PC-3 (cell line): Measurements from ENCODE around the gene SLC9A3. TPM values are rescaled to one million over a fixed set of nuclear protein-coding genes. Genes with fewer than 3 reads are reported as not detected.

Experiments
- ATAC-seq: fragments of 200-7000 bp; cut with Tn5 transposase; 2 replicates; pipeline ENCODE4 v1.9.1; 2020; ENCODE audit warnings: mild to moderate bottlenecking, moderate library complexity
- BruUV-seq: library from RNA; stranded (reverse); fragments of 400-500 nt; replicated peaks from 2 replicates; lab custom pipeline; 2021; lab: Mats Ljungman, UMichigan
- CTCF ChIA-PET: fragments of 300-600 bp; sonication (Branson Sonifier 250); formaldehyde crosslinking; loops from one replicate; lab custom pipeline; 2022; ENCODE audit warnings: antibody characterized with exemption; lab: Charles Lee
- POLR2A ChIA-PET: fragments of 300-600 bp; sonication (Branson Sonifier 250); formaldehyde crosslinking; loops from one replicate; lab custom pipeline; 2022; ENCODE audit warnings: antibody characterized with exemption; ENCODE audit not compliant: unreplicated experiment; lab: Charles Lee
- DNase-seq: peaks from one replicate; pipeline ENCODE4 v3.0.0-alpha.2; 2015
- H2AFZ ChIP-seq: fragments of 300-600 bp; sonication (generic); 2 replicates; pipeline ENCODE4 v1.6.0; 2016; ENCODE audit warnings: antibody characterized with exemption, low read length
- H3F3A ChIP-seq: fragments of 300-600 bp; sonication (generic); one replicate; pipeline ENCODE4 v1.6.0; 2017; ENCODE audit warnings: antibody characterized with exemption, low read length, control low read depth, mild to moderate bottlenecking; ENCODE audit not compliant: unreplicated experiment
- H3K27ac ChIP-seq: fragments of 300-600 bp; sonication (generic); 2 replicates; pipeline ENCODE4 v1.5.1; 2016; ENCODE audit warnings: mild to moderate bottlenecking, low read length
- H3K27me3 ChIP-seq: fragments of 300-600 bp; sonication (generic); 2 replicates; pipeline ENCODE4 v1.6.1; 2016; ENCODE audit warnings: low read length, mixed read lengths
- H3K36me3 ChIP-seq: fragments of 300-600 bp; sonication (generic); 2 replicates; pipeline ENCODE4 v1.6.1; 2016; ENCODE audit warnings: low read depth, mixed run types, low read length, mixed read lengths
- H3K4me1 ChIP-seq: fragments of 300-600 bp; sonication (generic); 2 replicates; pipeline ENCODE4 v1.5.1; 2016; ENCODE audit warnings: low read length; ENCODE audit not compliant: insufficient read depth
- H3K4me2 ChIP-seq: fragments of 300-600 bp; sonication (generic); 2 replicates; pipeline ENCODE4 v1.6.0; 2016; ENCODE audit warnings: low read length
- H3K4me3 ChIP-seq: fragments of 300-600 bp; sonication (generic); 2 replicates; pipeline ENCODE4 v1.5.1; 2016; ENCODE audit warnings: mild to moderate bottlenecking, low read length, mixed read lengths
- H3K79me2 ChIP-seq: fragments of 300-600 bp; sonication (generic); 2 replicates; pipeline ENCODE4 v1.6.1; 2017; ENCODE audit warnings: low read length, mixed read lengths
- H3K9ac ChIP-seq: fragments of 300-600 bp; sonication (generic); 2 replicates; pipeline ENCODE4 v1.6.0; 2016; ENCODE audit warnings: mild to moderate bottlenecking, low read length
- H3K9me2 ChIP-seq: fragments of 300-600 bp; sonication (generic); replicated peaks from 2 replicates; pipeline ENCODE4 v1.6.1; 2016; ENCODE audit warnings: mixed run types, low read length, mixed read lengths
- H3K9me3 ChIP-seq: fragments of 300-600 bp; sonication (generic); 2 replicates; pipeline ENCODE4 v1.6.1; 2016; ENCODE audit warnings: low read length, mixed read lengths
- H4K20me1 ChIP-seq: fragments of 300-600 bp; sonication (generic); 2 replicates; pipeline ENCODE4 v1.6.1; 2016; ENCODE audit warnings: low read length, mixed read lengths
- EZH2 ChIP-seq: fragments of 300-600 bp; sonication (generic); IDR thresholded peaks from one replicate; pipeline ENCODE4 v1.6.1; 2017; ENCODE audit warnings: antibody characterized with exemption, mild to moderate bottlenecking, low read length; ENCODE audit not compliant: unreplicated experiment
- EZH2phosphoT487 ChIP-seq: fragments of 300-600 bp; sonication (generic); IDR thresholded peaks from 2 replicates; pipeline ENCODE4 v1.6.1; 2018; ENCODE audit warnings: mild to moderate bottlenecking, antibody characterized with exemption, low read length, borderline replicate concordance
- intact Hi-C: fragments of 100-400 bp; cut with micrococcal nuclease; formaldehyde crosslinking; loops from 2 replicates; pipeline ENCODE4 v1.9.0; 2023
- total RNA-seq: library from RNA; depleted of rRNA; stranded (reverse); fragments of >200 nt; gene quantifications from 2 replicates; pipeline ENCODE4 v1.2.3, GENCODE V29; 2014
- TF ChIP-seq, protein P1 (sequence below): fragments of 300-600 bp; sonication (generic); conservative IDR thresholded peaks from 2 replicates; pipeline ENCODE4 v1.5.1; 2017; ENCODE audit warnings: antibody characterized with exemption, low read depth, mild to moderate bottlenecking, low read length

The SLC9A3 gene
- total RNA-seq, 1 experiment from 2014 or later, result 4.9 TPM

DNA sequence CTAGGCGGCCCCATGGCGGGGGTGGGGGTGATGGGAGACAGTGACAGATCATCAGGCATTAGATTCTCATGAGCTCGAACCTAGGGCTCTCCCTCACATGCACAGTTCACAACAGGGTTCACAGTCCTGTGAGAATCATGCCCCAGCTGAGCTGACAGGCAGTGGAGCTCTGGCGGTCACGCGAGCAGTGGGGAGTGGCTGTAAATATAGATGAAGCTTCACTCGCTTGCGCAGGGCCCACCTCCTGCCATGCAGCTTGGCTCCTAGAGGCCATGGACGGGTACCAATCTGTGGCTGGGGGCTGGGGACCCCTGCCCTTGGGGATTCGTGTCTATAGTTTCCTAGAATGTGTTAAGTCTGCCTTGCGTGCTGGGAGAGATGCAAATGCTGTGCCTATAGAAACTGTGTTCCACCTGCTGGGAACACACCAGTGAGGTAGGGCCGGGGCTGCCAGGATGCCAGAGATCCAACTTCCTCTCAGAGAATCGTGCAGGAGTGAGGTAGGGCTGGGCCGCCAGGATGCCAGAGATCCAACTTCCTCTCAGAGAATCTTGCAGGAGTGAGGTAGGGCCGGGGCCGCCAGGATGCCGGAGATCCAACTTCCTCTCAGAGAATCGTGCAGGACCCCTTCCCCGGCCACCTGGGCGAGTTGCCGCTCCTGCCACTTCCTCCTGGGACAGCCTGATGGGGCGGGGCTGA lies 95.3 kb downstream of the SLC9A3 start:
- Histone ChIP-seq H3K4me1 (no peaks in the 10 kb centered on the region; the same call in 1 of the 2 replicates), H3K9me3 (no peaks in the 10 kb centered on the region), H3K9ac (no peak overlapping the region), H3K79me2 (no peaks in the 10 kb centered on the region), H3K27me3 (no peaks in the 10 kb centered on the region), H3K27ac (no peak overlapping the region), H3K4me2 (no peak overlapping the region), H2AFZ (no peak overlapping the region), H3K36me3 (no peaks in the 10 kb centered on the region), H3F3A (no peaks in the 10 kb centered on the region), H3K9me2 (no peaks in the 10 kb centered on the region), H4K20me1 (no peaks in the 10 kb centered on the region), H3K4me3 (no peak overlapping the region)
- BruUV-seq, result no TSS peak
- ATAC-seq (no peak), DNase-seq (no peak)
- TF ChIP-seq, protein P1, sequence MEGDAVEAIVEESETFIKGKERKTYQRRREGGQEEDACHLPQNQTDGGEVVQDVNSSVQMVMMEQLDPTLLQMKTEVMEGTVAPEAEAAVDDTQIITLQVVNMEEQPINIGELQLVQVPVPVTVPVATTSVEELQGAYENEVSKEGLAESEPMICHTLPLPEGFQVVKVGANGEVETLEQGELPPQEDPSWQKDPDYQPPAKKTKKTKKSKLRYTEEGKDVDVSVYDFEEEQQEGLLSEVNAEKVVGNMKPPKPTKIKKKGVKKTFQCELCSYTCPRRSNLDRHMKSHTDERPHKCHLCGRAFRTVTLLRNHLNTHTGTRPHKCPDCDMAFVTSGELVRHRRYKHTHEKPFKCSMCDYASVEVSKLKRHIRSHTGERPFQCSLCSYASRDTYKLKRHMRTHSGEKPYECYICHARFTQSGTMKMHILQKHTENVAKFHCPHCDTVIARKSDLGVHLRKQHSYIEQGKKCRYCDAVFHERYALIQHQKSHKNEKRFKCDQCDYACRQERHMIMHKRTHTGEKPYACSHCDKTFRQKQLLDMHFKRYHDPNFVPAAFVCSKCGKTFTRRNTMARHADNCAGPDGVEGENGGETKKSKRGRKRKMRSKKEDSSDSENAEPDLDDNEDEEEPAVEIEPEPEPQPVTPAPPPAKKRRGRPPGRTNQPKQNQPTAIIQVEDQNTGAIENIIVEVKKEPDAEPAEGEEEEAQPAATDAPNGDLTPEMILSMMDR, result no peak
- TF ChIP-seq EZH2 (no peak), EZH2phosphoT487 (no peak)
- intact Hi-C loops, result no loop called here
- ChIA-PET POLR2A (no interaction called here), CTCF (no interaction called here)

DNA sequence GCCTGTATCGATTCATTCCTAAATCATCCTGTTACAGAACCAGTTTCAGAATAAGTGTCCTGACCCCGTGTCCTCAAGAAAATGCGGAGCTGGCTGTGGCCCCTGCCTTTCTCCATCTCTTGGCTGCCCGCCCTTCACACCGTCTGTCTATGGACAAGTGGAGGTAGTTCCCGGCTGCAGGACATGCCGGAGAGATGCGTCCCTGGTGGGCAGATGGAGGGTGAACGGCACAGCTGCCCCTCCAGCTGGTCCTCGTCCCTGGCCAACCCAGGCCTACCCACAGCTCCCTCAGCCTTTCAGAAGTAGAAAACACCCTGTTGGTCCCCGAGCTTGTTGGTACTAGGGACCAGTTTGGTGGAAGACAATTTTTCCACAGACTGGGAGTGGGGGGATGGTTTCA lies 96.0 kb downstream of the SLC9A3 start:
- Histone ChIP-seq H3K27me3 (no peaks in the 10 kb centered on the region), H3K79me2 (no peaks in the 10 kb centered on the region), H3K9me2 (no peaks in the 10 kb centered on the region), H3K9me3 (no peaks in the 10 kb centered on the region), H2AFZ (no peak overlapping the region), H3F3A (no peaks in the 10 kb centered on the region), H3K27ac (no peak overlapping the region), H4K20me1 (no peaks in the 10 kb centered on the region), H3K4me2 (no peak overlapping the region), H3K9ac (no peak overlapping the region), H3K36me3 (no peaks in the 10 kb centered on the region), H3K4me3 (no peak overlapping the region), H3K4me1 (no peaks in the 10 kb centered on the region; the same call in 1 of the 2 replicates)
- ChIA-PET CTCF (no interaction called here), POLR2A (no interaction called here)
- ATAC-seq (no peak), DNase-seq (no peak)
- BruUV-seq, result no TSS peak
- intact Hi-C loops, result no loop called here
- TF ChIP-seq EZH2, result no peak
- TF ChIP-seq EZH2phosphoT487, result no peak
- TF ChIP-seq, protein P1, result no peak

DNA sequence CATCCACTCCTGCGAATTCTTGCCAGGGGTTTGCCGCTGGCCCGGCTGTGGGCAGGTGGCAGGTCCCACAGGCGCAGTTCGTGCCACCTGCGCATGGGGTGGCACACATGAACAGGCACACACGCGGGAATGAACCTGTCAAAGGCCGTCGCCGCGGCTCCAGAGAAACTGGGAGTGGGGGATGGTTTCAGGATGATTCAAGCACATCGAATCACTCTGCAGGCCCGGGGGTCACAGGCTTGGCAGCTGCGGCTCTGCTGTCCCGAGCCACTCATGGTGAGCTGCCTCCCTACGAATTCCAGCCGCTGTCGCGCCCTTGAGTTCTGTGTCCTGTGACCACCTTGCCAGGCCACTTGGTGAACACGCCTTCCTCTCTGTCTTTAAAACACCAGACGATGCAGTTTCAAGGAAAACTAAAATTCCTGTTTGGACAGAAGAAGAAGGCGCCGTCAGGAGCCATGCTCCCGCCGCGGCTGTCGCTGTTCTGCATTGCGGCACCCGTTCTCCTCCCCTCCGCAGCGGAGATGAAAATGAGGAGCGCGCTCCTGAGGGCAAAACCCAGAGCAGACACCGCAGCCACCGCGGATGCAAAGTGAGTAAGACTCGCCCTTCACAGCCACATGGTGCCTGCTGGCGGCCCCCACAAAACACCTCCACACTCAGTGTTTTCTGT lies 96.7 kb downstream of the SLC9A3 start:
- DNase-seq, result no peak
- H4K20me1 ChIP-seq, result no peaks in the 10 kb centered on the region
- H3K4me3 ChIP-seq, result no peak overlapping the region
- TF ChIP-seq, protein P1, result no peak
- TF ChIP-seq EZH2 (no peak), EZH2phosphoT487 (no peak)
- ChIA-PET POLR2A (no interaction called here), CTCF (no interaction called here)
- no peaks in the 10 kb centered on the region for H3K36me3 ChIP-seq
- H3K27ac ChIP-seq, result no peak overlapping the region
- H3K79me2 ChIP-seq, result no peaks in the 10 kb centered on the region
- BruUV-seq, result no TSS peak
- ATAC-seq, result no peak
- intact Hi-C loops, result no loop called here
- H3K4me2 ChIP-seq, result no peak overlapping the region
- H3K9me3 ChIP-seq, result no peaks in the 10 kb centered on the region
- H3K9me2 ChIP-seq, result no peaks in the 10 kb centered on the region
- no peaks in the 10 kb centered on the region; the same call in 1 of the 2 replicates for H3K4me1 ChIP-seq
- no peaks in the 10 kb centered on the region for H3F3A ChIP-seq
- H3K27me3 ChIP-seq, result no peaks in the 10 kb centered on the region
- no peak overlapping the region for H2AFZ ChIP-seq
- H3K9ac ChIP-seq, result no peak overlapping the region
